GM19397 (cell line): Measurements from ENCODE around the gene BTF3.
A peak's percentile ranks its signal among the peaks of the same experiment; 100 is the strongest.

ENCODE experiments used
- ATAC-seq: cut with Tn5 transposase; IDR thresholded peaks from one replicate; pipeline ENCODE4 v1.9.1; 2021; ENCODE audit warnings: mild to moderate bottlenecking, moderate library complexity; ENCODE audit not compliant: unreplicated experiment

BTF3 gene

DNA sequence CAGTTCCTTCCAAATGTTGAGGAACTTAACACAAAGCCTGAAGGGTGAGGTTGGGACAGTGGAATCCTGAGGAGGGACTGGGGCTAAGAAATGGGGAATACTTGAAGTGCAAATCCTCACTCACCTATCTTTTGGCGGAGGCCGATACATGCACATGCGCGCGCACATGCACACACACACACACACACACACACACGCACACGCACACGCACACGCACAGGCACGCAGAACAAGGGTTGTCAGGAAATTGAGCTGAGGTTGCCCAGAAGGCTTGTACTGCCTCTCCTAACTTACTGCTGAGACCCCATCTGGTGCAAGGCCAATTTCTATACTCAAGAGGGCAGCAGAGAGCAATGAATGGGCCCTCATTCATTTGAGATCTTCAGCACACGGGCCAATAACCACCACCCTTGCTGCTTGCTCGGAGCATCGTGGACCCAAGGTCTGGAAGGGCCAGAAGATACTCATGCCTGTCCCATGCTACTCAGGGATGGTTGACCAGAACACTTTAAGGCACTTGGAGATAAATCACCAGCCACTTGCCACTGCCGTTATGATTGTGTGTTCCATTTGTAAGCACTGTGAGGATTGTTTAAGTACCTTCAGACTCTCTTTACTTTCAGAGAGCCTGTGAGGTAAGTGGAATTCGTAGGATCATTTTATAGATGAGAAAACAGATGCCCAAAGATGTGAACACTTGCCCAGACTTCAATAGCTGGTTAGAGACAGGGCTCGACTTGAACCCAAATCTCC is 21.5 kb downstream of the BTF3 start:
- peak; percentile 89 for ATAC-seq

- no peak for ATAC-seq
These were observed 24.7 kb downstream of the BTF3 start for GRCh38 chr5:73522989-73523388.

DNA sequence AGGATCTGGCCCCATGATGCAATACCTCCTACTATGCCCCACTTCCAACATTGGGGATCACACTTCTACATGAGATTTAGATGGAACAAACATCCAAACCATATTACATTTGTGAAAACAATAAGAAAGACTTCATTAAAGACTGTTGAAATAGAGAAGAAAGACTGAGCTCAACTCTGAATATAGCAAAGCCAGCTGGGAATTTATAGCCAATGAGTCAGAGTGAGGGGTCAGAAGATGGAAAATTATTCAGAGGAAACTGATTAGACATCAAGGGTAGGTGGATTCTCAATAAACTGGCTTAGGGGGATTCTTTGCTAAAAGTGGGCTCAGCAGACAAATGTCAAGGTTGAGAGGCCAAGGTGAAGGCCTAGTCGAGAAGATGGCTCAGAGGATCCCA is 25.6 kb downstream of the BTF3 start:
- no peak for ATAC-seq

DNA sequence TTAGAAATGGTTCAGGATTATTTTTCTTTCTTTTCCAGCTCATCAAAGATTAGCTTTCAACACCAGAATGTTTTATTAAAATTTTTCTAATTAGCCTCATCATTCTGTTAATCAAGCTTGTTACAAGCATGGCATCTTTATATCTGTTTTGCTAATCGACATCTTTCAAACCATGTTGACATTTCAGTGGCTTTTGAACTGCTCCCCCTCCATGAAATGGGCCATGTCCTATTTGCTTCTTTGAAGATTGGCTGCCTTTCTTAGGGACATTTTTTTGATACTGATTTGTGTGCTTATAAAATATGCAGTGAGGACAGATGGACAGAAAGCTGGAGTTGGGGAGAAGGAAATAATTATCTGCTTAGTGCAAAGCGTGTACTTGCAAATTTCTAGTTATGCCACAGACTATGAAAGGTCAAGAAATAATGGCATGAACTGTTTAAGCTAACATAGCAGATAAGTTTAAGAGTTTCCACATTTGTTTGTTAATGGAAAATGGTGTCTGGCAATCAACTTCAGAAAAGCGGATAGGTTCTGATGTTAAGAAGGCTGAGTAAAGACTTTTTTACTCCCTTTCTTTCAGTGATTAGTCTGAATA is 27.5 kb downstream of the BTF3 start:
- no peak for ATAC-seq

DNA sequence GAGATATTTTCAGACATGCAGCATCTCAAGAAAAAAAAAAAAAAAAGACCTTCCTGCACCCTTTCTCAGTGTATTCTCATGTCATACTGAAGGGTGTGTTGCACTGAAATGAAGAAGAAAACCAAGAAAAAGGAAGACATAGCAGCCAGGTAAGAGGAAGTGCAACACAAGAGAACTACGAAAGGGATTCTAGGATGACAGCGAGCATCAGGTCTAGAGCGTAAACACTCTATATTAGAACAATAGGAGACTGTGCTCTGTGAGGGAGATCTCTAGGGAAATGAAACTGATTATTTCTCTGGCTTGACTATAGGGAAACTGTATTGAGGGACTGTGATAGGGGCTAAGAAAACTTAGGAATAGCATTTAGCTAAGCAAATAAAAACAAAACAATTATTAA is 30.0 kb downstream of the BTF3 start:
- no peak for ATAC-seq

DNA sequence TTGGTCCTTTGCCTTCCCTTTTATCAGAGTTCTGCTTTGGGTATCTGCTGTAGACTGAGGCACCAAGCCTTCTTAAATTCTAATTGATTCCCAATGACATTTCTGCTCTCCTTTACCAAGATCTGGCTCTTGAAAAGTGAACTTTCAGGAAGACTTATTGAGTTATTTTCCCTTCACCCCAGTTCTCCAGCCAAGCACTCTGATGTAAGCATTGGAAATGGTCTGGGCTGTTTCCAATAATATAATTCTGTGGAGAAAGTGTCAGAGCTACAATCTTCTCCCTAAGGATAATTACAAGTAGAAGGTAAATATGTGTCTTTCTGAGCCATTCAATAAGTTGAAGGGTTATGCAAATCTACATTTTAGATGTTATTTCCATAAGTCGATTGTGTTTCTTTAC is 30.8 kb downstream of the BTF3 start:
- no peak for ATAC-seq

DNA sequence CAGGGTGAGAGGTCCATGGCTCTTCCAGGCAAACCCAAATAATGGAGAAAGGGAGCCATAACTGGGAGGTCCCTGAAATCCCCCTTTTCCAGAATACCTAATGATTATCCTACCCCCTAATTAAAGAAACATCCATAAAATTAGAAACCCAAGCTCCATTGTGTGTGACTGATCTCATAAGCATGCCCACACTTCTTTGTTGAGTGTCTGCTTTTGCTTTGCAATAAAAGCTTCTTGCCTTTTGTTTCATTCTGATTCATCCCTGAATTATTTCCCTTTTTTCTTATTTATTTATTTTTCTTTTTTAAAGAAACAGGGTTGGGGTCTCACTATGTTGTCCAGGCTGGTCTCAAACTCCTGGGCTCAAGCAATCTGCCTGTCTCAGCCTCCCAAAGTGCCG is 33.1 kb downstream of the BTF3 start:
- no peak for ATAC-seq

DNA sequence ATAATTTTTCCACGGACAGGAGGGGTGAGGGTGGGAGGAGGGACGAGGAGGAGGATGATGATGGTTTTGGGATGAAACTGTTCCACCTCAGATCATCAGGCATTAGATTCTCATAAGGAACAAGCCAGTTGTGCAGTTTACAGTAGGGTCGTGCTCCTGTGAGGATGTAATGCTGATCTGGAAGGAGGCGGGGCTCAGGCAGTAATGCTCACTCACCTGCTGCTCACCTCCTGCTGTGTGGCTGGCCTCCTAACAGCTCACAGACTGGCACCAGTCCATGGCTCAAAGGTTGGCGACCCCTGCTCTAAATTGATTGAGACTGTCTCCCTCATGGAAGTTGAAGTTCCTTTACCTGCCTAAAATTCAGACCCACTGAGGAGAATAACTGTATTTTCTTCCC is 34.0 kb downstream of the BTF3 start:
- no peak for ATAC-seq

DNA sequence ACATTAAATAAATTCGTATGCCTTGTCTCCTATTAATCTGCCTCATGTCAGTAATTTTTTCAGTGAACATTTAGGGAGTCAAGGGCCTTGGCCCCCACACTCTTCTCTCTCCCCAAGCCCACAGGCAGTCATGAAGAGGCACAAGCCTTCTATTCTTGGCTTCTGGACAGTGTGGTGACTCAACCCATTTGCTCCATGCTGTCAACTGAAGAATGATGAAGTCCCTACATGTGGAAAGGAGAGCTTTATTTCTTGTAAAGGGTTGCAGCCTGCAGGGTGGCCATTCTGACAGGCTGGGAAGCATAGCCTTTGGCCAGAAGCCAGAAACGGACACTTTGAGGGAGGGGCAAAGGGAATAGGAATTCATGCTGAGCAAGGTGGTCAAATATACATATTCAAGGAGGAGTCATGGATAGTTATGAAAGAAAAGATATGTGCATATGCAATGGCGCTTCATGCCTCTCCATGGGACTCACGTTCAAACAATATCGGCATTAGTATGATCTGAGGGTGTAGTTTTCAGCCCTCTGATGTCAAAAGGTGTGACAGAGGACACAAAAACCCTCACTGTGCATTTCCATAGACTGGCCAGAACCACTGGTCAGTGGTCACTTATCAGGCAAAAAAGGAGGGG is 35.9 kb downstream of the BTF3 start:
- no peak for ATAC-seq

DNA sequence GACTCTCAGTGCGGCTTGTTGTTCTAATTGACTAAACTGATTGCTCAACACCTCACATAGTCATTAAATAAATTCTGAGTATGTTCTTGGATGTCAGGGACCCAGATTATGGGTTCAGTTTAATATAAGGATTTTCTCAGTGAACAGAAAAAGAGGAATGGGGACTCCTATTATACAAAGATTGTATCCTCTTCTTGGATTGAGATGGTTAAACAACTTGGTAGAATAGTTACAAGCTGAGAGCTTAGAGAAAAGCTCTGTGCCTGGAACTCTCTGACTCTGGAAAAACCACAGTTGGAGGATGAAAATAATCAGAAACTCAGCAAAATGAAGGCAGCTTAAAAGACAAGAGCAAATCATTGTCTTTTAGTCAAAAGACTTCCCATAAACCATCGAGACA is 36.7 kb downstream of the BTF3 start:
- no peak for ATAC-seq

- ATAC-seq, result no peak
These were observed 41.5 kb downstream of the BTF3 start for GRCh38 chr5:73539730-73540129.

GRCh38 chr5:73540192-73540591 is 42.0 kb downstream of the BTF3 start:
- ATAC-seq, result no peak

DNA sequence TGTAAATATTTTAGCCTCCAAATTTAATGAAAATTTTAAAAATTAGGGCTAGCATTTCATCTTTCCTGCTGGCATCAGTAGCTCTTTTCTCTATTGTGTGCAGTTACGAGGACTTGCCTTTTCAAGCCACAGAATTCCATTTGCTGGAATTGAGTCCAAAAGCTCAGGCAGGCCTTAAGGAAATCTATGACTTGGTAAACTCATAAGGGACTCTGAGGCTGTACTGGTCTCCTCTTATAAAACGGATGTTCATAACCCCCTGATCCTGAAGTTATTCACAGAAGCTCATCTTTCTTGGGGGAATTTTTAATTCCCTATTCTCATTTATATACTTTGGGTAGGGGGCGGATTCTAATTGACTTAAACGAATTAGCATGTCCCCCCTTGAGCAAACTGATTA is 43.8 kb downstream of the BTF3 start:
- ATAC-seq, result no peak

- no peak for ATAC-seq
These were observed 46.5 kb downstream of the BTF3 start for GRCh38 chr5:73544429-73545402.

DNA sequence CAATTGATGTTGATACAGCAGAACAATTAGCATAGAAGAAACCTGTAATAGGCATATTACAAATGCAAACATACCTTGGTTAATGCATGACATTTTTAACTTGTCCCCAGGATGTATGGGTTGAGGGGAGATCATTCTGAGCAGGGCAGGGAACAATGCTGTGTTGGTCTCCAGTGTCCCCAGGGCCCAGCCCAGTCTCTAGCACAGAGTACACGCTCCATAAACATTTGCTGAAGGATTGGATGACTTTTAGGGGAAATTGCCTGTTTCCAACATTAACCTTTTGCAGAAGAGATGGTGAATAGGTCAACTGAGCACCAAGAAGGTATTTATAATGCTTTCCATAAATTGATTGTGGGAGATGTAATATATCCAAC is 47.1 kb downstream of the BTF3 start:
- ATAC-seq, result no peak

- no peak for ATAC-seq
These were observed 51.8 kb downstream of the BTF3 start for GRCh38 chr5:73550016-73550415.

DNA sequence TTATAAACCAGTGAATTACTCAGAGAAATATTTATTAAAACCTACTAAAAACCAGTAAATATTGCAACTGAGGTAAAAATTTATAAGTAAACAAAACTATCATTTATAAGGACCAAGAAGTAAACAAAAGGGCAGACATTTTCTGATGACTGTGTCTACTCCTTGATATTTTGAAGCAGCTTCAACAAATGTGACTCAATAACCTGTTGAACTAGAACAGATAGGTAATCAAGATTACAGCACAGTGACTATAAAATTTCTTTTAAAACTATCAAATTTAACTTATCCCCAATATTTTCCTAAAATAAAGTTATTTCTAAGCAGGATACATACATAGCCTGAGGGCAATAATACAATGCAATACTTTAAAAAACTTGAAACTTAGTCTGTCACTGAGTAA is 54.4 kb downstream of the BTF3 start:
- ATAC-seq, result no peak
